HG03571 (cell line): ENCODE measurements around the gene OLFML2B.
"Not testable (repeated sequence)": the region's sequence is repeated elsewhere in the genome, so short reads cannot be mapped to it uniquely, and the experiment has no call there.

Experiments used
- ATAC-seq: cut with Tn5 transposase; IDR thresholded peaks from one replicate; pipeline ENCODE4 v1.9.1; 2021; ENCODE audit not compliant: unreplicated experiment

Gene OLFML2B

DNA sequence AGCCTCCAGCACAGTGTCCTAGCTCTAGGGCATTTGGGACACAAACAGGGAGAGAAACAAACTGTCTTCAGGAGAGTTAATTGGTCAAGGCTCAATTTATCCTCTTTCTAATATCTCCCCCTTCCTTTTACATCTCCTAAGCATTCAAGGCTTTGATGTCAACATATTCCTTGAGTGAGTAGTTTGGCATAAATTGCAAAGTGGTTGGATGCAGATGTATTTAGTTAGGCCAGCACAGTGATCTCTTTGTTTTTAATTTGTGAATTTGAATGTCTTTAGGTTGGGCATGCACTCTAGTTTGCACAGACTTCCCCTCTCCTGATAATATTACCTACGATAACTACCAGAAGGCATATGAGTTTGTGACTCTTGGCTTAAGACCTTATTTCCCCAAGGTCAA lies 12.5 kb upstream of the OLFML2B start:
- no peak for ATAC-seq

DNA sequence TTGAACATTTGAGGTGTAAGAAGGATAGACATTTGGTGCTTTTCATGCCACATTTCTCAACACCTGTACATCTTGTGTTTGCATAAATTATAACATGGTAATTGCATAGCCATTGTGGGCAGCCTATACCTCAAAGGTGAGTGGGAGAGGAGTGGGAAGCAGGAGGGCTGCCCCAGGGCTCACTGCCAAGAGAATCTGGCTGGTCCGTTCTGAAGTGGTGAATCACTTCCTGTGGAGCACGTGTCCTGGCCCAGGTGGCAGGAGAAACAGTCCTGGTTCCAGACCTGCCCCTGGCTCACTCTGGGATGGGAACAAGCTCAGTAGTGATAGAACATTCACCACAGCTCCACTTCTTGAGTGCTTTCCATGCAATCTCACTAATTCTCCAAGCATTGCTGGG lies 11.6 kb upstream of the OLFML2B start:
- ATAC-seq = no peak

DNA sequence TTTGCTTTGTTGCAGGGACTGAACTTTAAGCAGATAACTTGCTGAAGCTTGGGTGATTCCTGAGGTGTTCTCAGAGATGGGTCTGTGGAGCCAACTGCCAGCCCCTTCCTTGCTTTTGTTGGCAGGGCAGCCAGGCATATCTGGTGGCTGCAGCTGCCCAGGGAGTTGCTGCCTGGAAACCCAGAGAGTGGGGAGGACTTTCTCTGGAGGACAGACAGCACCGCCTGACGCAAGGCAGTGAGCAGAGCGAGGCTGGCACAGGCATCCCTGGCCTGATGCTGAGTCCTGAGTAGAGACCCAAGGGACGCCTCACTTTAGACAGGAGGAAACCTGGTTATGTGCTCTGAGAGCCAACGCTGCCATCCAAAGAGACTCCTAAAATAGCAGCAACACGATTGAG lies 9.8 kb upstream of the OLFML2B start:
- no peak for ATAC-seq

DNA sequence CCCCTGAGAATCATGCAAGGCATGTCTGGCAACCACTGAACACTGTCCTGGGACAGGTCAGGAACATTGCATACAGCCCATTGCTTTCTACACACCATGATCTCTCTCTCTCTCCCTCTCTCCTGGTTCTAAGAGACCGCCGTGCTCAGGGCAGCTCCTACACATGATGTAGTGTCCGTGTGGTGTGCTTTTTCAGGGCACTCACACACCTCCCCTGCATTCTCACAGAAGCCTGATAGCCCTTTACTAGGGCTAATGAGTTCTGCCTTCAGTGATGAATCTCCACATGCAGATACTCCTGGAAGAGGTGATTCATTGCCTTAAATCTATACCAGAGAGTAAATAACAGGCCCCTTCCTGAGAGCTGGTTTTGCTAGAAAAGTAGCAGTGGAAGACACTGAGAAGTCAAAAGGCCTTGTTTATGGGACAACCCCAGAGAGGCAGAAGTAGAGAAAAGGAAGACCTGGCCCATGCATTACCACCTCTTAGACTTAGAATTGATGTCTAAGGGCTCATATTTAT lies 7.2 kb upstream of the OLFML2B start:
- no peak for ATAC-seq

- ATAC-seq = no peak
These were observed 5.5 kb upstream of the OLFML2B start for GRCh38 chr1:162029157-162029556.

DNA sequence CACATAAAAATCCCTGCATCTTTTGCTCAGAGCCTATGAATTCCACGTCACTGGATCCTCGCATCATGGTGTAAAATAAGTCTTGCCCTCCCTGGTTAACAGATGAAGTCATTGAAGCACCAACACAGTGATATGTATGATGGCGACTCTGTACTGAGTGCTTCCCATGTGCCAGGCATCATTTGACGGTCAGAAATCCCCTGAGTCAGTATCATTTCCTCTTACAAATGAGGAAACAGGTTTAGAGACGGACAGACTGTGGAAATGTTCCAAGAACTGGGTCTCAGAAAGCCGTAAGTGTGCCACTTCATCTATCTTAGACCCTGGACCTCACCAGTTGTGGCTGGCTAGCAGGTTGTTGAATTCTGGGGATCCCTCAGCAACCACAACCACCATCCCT lies 5.1 kb upstream of the OLFML2B start:
- ATAC-seq = no peak

DNA sequence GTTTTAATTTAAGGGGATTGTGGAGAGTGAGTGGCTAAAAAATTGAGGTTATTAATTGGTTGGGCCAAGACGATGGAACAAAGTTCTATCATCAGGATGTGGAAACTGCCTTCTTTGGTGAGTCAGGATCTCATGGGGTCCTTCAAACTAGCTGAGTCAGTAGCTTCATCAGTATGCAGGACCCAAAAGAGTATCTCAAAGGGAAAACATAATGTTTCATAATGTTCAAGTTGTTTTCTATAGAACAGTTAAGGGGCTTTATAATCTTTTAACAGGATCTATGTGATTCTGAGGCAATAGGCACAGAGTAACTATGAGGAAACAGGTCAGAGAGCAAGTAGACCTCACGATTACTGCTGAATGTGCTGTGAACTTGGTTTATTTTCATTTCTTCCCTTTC lies 3.2 kb upstream of the OLFML2B start:
- no peak for ATAC-seq

DNA sequence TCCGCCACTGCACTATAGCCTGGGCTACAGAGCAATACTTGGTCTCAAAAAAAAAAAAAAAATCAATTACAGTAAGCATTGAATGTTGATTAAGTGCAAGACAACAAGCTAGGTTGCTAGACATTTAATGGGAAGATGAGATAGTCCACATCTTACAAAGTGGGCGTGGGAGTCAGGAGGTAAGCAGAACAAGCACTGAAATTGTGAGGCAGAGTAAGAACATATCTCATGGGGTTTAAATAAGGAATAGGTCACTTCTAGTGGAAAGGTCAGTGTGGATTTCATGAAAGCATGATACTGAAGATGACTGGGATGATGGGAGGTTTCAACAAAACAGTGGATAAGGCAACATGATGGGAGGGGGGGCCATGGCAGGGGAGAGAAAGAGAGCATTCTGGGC lies 1.9 kb upstream of the OLFML2B start:
- ATAC-seq = no peak

- no peak for ATAC-seq
These were observed 505 bp downstream of the OLFML2B start for GRCh38 chr1:162023181-162023546.

GRCh38 chr1:162022626-162023025 lies 1.0 kb downstream of the OLFML2B start:
- ATAC-seq = no peak

GRCh38 chr1:162021124-162021523 lies 2.5 kb downstream of the OLFML2B start:
- ATAC-seq = no peak

- no peak for ATAC-seq
These were observed 3.5 kb downstream of the OLFML2B start for GRCh38 chr1:162020150-162020549.

- no peak for ATAC-seq
These were observed 4.2 kb downstream of the OLFML2B start for GRCh38 chr1:162019446-162019845.

- ATAC-seq = no peak
These were observed 4.7 kb downstream of the OLFML2B start for GRCh38 chr1:162019006-162019405.

GRCh38 chr1:162018418-162018817 lies 5.3 kb downstream of the OLFML2B start:
- ATAC-seq = no peak

- not testable (repeated sequence) for ATAC-seq
These were observed 5.9 kb downstream of the OLFML2B start for GRCh38 chr1:162017791-162018190.

DNA sequence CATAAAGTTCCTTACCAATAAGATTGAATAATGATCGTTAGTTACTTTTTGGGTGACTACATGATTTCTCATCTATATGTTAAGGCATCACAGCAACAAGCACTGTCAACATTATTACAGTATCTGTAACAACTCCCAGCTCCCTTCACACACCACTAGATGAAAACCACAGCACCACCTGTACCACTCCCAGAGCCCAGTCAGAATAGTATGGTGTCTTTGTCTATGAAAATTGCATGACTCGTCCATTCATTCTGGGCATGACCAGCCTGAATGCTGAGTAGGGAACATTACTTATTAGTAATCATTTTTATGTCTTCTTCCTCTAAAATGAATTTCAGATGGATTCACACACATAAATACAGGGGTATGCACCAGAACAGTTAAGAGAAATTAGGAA lies 7.0 kb downstream of the OLFML2B start:
- ATAC-seq = no peak

DNA sequence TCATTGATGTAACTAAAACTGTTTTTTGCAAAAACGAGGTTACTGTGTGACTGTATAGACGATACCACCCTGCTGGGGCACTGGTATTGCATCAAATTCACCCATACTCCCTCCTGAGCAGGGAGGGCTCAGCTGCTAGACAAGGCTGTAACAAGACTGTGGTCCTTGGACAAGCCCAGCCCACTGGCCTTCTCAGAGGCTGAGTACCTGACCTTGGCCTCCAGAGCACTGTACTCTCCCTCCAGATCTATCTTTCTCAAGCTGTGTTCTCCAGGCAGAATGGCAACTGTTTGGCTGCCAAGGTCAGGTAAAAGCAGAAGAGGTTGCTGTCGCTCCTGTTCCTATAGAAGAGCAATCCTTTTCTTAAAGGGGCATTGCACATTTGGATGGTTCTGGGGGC lies 8.5 kb downstream of the OLFML2B start:
- ATAC-seq = no peak

- ATAC-seq = no peak
These were observed 9.5 kb downstream of the OLFML2B start for GRCh38 chr1:162014202-162014601.

DNA sequence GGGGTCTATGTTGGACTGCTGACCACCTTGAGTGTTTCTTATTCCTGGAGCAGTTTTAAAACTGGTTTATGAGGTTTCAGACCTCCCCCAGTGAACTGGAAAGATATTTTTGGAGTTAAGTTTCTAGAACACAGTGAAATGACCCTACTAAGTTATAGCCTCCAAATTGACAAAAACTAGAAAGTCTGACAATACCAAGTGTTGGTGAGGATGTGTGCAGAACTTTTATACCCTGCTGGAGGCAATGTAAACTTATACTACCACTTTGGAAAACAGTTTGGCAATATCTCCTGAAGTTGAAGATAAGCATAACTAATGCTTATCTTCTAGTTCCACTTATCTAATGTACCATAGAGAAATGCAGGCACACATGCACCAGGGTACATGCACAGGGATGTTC lies 10.4 kb downstream of the OLFML2B start:
- no peak for ATAC-seq

DNA sequence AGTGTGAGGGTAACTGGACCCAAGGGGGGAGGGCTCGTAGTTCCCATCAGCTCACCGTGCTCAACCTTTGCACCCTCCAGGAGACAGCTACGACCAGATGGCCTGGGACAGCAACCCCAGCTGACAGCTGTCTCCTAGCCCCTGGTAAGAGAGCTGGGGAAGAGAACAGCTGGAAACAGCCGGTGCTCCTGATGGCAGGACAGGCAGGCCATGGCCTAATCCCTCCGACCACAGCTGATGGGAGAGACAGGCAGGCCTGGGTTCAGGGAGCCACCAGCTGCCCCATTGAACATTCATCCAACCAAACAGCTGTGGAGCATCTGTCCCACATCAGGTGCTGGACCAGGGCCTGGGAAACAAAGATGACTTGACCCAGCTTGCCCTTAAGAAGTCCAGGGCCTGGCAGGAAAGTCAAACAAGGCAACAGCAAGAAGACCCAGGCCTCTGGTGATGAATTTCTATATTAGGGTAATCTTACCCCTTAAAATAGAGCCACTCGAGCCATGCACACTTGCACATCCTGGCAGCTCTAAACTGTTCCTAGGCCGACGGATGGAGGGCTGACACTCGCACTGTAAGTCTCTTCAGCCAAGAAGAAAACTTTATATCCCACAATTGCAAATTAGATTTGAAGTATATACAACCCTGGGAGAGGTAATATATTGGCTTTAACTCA lies 12.2 kb downstream of the OLFML2B start:
- no peak for ATAC-seq

DNA sequence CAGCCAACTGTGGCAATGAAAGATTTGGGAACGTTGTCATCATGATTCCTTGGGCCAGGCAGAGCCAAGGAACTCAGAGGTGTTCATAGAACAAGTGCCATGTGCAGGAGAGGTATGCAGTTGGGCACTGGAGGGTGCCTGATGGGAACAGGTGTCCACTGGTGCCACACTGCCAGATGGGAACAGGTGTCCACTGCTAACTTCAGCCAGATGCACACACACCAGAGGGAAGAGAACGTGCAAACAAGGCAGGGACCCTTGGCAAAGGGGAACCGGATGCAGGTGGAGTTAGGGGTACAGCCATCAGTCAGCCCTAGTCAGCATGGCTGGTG lies 13.5 kb downstream of the OLFML2B start:
- no peak for ATAC-seq

DNA sequence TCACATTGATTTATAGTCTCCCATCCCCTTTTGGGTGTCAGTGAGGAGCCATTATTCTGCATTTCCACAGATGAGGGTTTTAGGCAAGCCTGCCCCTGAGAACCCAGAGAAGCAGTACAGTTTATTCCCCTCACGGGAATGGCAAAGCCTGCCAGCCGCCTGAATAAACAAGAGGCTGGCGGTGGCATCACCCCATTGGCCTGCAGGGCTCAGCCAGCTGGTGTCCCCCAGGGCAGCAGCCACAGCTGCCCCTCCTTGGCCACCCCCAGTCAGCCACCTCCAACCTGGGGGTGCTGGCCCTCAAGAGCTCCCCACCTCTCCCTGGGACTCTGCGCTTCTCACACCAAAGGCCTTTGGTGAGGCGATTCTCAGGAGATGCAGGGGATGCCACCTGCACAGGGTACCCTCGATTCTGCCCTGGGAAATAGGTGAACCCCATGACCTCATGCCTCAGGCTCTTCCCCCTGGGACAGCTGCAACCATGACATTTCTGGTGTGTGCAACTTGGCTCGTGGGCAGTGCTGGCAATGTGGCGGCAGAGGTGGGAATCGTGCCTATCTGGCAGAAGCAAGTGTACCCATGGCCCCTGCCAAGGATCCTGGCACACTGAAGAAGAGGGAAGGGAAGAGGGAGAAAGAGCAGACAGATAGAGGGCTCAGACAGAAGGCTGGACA lies 14.0 kb downstream of the OLFML2B start:
- no peak for ATAC-seq
